Upper lobe of left lung (tissue), 6 donors: ENCODE measurements around the gene PCDHGA6. TPM values are rescaled to one million over a fixed set of nuclear protein-coding genes. Genes with fewer than 3 reads are reported as not detected.
"Not testable (repeated sequence)": the region's sequence is repeated elsewhere in the genome, so short reads cannot be mapped to it uniquely, and the experiment has no call there.

Experiments
- ATAC-seq, 2 donors: fragments of 200-7000 bp; cut with Tn5 transposase; one replicate each; pipeline ENCODE4 v1.9.1; 2022; ENCODE audit warnings: mild to moderate bottlenecking in 2 of 2, moderate library complexity in 2 of 2; ENCODE audit not compliant: low FRiP score in 2 of 2
- DNase-seq, 2 donors: peaks; one replicate each; pipeline ENCODE4 v3.0.0-alpha.2; 2019 to 2020
- H3K27ac ChIP-seq, 4 donors: fragments of 200-600 bp; sonication (generic); one replicate each; pipeline ENCODE4 v1.5.1; 2016 to 2019
- H3K27me3 ChIP-seq, 4 donors: fragments of 200-600 bp; sonication (generic); one replicate each; pipeline ENCODE4 v1.5.1; 2017 to 2019
- H3K36me3 ChIP-seq, 4 donors: fragments of 200-600 bp; sonication (generic); one replicate each; pipeline ENCODE4 v1.5.1; 2016 to 2019
- H3K4me1 ChIP-seq, 4 donors: fragments of 200-600 bp; sonication (generic); one replicate each; pipeline ENCODE4 v1.5.1; 2018 to 2019
- H3K4me3 ChIP-seq, 4 donors: fragments of 200-600 bp; sonication (generic); one replicate each; pipeline ENCODE4 v1.5.1; 2017 to 2019; ENCODE audit warnings: mild to moderate bottlenecking in 2 of 4, moderate library complexity in 1 of 4
- H3K9me3 ChIP-seq, 4 donors: fragments of 200-600 bp; sonication (generic); one replicate each; pipeline ENCODE4 v1.5.1; 2018 to 2019
- CTCF ChIP-seq, 6 experiments: fragments of 450-650 bp in 4 of 6; fragments of 200-600 bp in 2 of 6; sonication (generic) in 2 of 6; IDR thresholded peaks; one replicate each; pipeline ENCODE4 v1.5.1; 2016 to 2019; ENCODE audit warnings: antibody characterized with exemption in 6 of 6
- EP300 ChIP-seq, 4 donors: sonication (generic); formaldehyde crosslinking; IDR thresholded peaks; one replicate each; pipeline ENCODE4 v1.5.1; 2017; ENCODE audit warnings: antibody characterized with exemption in 4 of 4, control low read depth in 2 of 4
- POLR2A ChIP-seq, 4 donors: fragments of 450-650 bp; IDR thresholded peaks; one replicate each; pipeline ENCODE4 v1.5.1; 2016 to 2017; ENCODE audit warnings: antibody characterized with exemption in 4 of 4, mild to moderate bottlenecking in 2 of 4
- POLR2AphosphoS5 ChIP-seq, 2 donors: sonication (generic); formaldehyde crosslinking; IDR thresholded peaks; one replicate each; pipeline ENCODE4 v1.5.1; 2017; ENCODE audit warnings: antibody characterized with exemption in 2 of 2
- WGBS, 2 donors: methylation state at CpG; one replicate each; pipeline ENCODE4 v1.1.5; 2017 to 2018; 5-methylcytosine and 5-hydroxymethylcytosine counted together
- total RNA-seq, 6 donors: library from RNA; depleted of rRNA in 4 of 6; stranded (reverse); fragments of >200 nt in 4 of 6; gene quantifications; one replicate each; pipeline versions ENCODE4 v1.1.0 to v1.2.1, GENCODE V29; 2016 to 2021
- donor health status: DM: no; HTN: no; CAD: no; lungs with moderate emphysema.
- donor health status: DM: no; HTN: yes; CAD: no; lungs with severe emphysema.

Gene PCDHGA6
- total RNA-seq, 6 donors from 2014 or later = 1.7 to 7.3 (median 3.6) TPM

GRCh38 chr5:141389153-141390042 lies 15.7 kb downstream of the PCDHGA6 start:
- Histone ChIP-seq H3K4me1 (no peaks in the 10 kb centered on the region), H3K4me3 (no peak overlapping the region), H3K36me3 (no peaks in the 10 kb centered on the region), H3K9me3 (peaks cover 43 to 89% (median 79%) of the 10 kb centered on the region in 4 donors), H3K27ac (no peak overlapping the region), H3K27me3 (no peaks in the 10 kb centered on the region)
- DNase-seq (no peak), ATAC-seq (peak in 1 of 2 donors; percentile 54)
- WGBS, 2 donors = 47% methylated on average over 24 to 69 of the region's 77 CpGs
- TF ChIP-seq POLR2A (IDR thresholded peaks at IDR 0.05) (no peak), EP300 (IDR thresholded peaks at IDR 0.05) (no peak), POLR2AphosphoS5 (IDR thresholded peaks at IDR 0.05) (no peak), CTCF (IDR thresholded peaks at IDR 0.05) (no peak)

- H3K36me3 ChIP-seq = no peaks in the 10 kb centered on the region
- no peak within 1 kb of the TSS for H3K27ac ChIP-seq
- no peaks in the 10 kb centered on the region for H3K27me3 ChIP-seq
- 30 to 39% methylated on average over 27 to 37 of the region's 38 CpGs for WGBS, 2 donors
- no peak for TF ChIP-seq CTCF (IDR thresholded peaks at IDR 0.05)
- no peak for TF ChIP-seq EP300 (IDR thresholded peaks at IDR 0.05)
- no peak for TF ChIP-seq POLR2A (IDR thresholded peaks at IDR 0.05)
- TF ChIP-seq POLR2AphosphoS5 (IDR thresholded peaks at IDR 0.05) = no peak
- H3K4me3 ChIP-seq = no peak within 1 kb of the TSS
- ATAC-seq (no peak), DNase-seq (no peak)
- peaks cover 31 to 87% (median 77%) of the 10 kb centered on the region in 4 donors for H3K9me3 ChIP-seq
- no peaks in the 10 kb centered on the region for H3K4me1 ChIP-seq
Measured at GRCh38 chr5:141392429-141393198, 18.9 kb downstream of the PCDHGA6 start, which contains the start of gene PCDHGA8. PCDHGA8 (plus strand) TSS chr5:141392633; CDS start chr5:141392814, 181 bp downstream.

- Histone ChIP-seq H3K36me3 (no peaks in the 10 kb centered on the region), H3K4me1 (no peaks in the 10 kb centered on the region), H3K9me3 (peaks cover 30 to 88% (median 78%) of the 10 kb centered on the region in 4 donors), H3K4me3 (no peak overlapping the region), H3K27me3 (no peaks in the 10 kb centered on the region), H3K27ac (no peak overlapping the region)
- TF ChIP-seq POLR2AphosphoS5 (IDR thresholded peaks at IDR 0.05) (no peak), EP300 (IDR thresholded peaks at IDR 0.05) (no peak), POLR2A (IDR thresholded peaks at IDR 0.05) (no peak), CTCF (IDR thresholded peaks at IDR 0.05) (no peak)
- WGBS, 2 donors = 35 to 44% methylated on average over 16 to 19 of the region's 21 CpGs
- DNase-seq (no peak), ATAC-seq (no peak)
Measured at GRCh38 chr5:141393267-141393666, 19.6 kb downstream of the PCDHGA6 start.

- DNase-seq = peak in 1 of 2 donors; percentile 68
- 35 to 36% methylated on average over 17 to 32 of the region's 53 CpGs for WGBS, 2 donors
- not testable (repeated sequence) for H3K36me3 ChIP-seq, ATAC-seq, H3K4me1 ChIP-seq, H3K27me3 ChIP-seq, H3K4me3 ChIP-seq, H3K27ac ChIP-seq
- H3K9me3 ChIP-seq = peaks cover 28 to 87% (median 78%) of the 10 kb centered on the region in 4 donors
Measured at GRCh38 chr5:141394401-141395187, 20.9 kb downstream of the PCDHGA6 start.
